Anterior cingulate cortex (tissue), 58 donors: ENCODE measurements around the gene PDCL3.
A peak's percentile ranks its signal among the peaks of the same experiment; 100 is the strongest.

ENCODE experiments used
- DNase-seq, 58 donors: peaks; one replicate each; lab custom pipeline; 2025; lab: John Stamatoyannopoulos, UW

The PDCL3 gene

GRCh38 chr2:100562613-100563406 is at the start of gene PDCL3:
Gene PDCL3 (plus strand): TSS chr2:100562993. CDS start chr2:100563068, 75 bp downstream.
- peak; percentile 76 to 98 (median 94) for DNase-seq

GRCh38 chr2:100513650-100514049 is 49.1 kb upstream of the PDCL3 start:
- DNase-seq: no peak

GRCh38 chr2:100517556-100517955 is 45.2 kb upstream of the PDCL3 start:
- no peak for DNase-seq

GRCh38 chr2:100518801-100519200 is 44.0 kb upstream of the PDCL3 start:
- no peak for DNase-seq

- no peak for DNase-seq
Observed at GRCh38 chr2:100520224-100520623, 42.6 kb upstream of the PDCL3 start.

- DNase-seq: no peak
Observed at GRCh38 chr2:100522430-100522829, 40.4 kb upstream of the PDCL3 start.

GRCh38 chr2:100524331-100524730 is 38.5 kb upstream of the PDCL3 start:
- DNase-seq: no peak

GRCh38 chr2:100526868-100527267 is 35.9 kb upstream of the PDCL3 start:
- DNase-seq: no peak

- DNase-seq: no peak
Observed at GRCh38 chr2:100527440-100528015, 35.3 kb upstream of the PDCL3 start.

- DNase-seq: no peak
Observed at GRCh38 chr2:100529176-100529575, 33.6 kb upstream of the PDCL3 start.

- no peak for DNase-seq
Observed at GRCh38 chr2:100529900-100530299, 32.9 kb upstream of the PDCL3 start.

- DNase-seq: no peak
Observed at GRCh38 chr2:100535855-100536254, 26.9 kb upstream of the PDCL3 start.

- DNase-seq: no peak
Observed at GRCh38 chr2:100537918-100538317, 24.9 kb upstream of the PDCL3 start.

GRCh38 chr2:100539221-100539620 is 23.6 kb upstream of the PDCL3 start:
- peak in 2 of 58 donors; percentile 18 to 31 for DNase-seq

- no peak for DNase-seq
Observed at GRCh38 chr2:100541404-100541803, 21.4 kb upstream of the PDCL3 start.

- DNase-seq: no peak
Observed at GRCh38 chr2:100542418-100542817, 20.4 kb upstream of the PDCL3 start.

- no peak for DNase-seq
Observed at GRCh38 chr2:100544911-100545596, 17.7 kb upstream of the PDCL3 start.

GRCh38 chr2:100546469-100546868 is 16.3 kb upstream of the PDCL3 start:
- no peak for DNase-seq

- DNase-seq: peak in 21 of 58 donors; percentile 5 to 88 (median 51)
Observed at GRCh38 chr2:100548771-100549170, 14.0 kb upstream of the PDCL3 start.

- DNase-seq: no peak
Observed at GRCh38 chr2:100551303-100551702, 11.5 kb upstream of the PDCL3 start.

- DNase-seq: no peak
Observed at GRCh38 chr2:100554798-100555407, 7.9 kb upstream of the PDCL3 start.
